ENCODE measurements around the gene RPL13.

RPL13 gene

DNA sequence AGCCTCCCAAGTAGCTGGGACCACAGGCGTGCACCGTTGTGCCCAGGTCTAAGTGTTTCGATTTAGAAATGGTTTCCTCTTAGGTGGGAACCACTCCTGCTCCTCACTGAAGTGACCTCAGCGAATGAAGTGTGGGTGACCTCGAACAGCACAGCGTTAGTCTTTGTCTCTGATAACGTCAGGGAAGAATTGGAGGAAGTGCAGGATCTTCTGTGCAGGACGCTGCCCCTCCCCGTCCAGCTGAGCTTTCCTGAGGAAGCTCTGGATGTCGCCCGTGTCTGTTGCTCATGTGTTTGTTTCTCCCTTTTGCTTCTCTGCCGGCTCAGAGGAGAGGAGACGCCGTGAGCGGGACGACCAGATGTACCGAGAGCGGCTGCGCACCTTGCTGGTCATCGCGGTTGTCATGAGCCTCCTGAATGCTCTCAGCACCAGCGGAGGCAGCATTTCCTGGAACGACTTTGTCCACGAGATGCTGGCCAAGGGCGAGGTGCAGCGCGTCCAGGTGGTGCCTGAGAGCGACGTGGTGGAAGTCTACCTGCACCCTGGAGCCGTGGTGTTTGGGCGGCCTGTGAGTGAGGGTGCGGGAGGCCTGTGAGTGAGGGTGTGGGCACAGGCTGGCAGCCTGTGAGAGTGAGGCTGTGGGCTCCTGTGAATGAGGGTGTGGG, 36.7 kb upstream of the RPL13 start:
- TF ChIP-seq, protein P1, sequence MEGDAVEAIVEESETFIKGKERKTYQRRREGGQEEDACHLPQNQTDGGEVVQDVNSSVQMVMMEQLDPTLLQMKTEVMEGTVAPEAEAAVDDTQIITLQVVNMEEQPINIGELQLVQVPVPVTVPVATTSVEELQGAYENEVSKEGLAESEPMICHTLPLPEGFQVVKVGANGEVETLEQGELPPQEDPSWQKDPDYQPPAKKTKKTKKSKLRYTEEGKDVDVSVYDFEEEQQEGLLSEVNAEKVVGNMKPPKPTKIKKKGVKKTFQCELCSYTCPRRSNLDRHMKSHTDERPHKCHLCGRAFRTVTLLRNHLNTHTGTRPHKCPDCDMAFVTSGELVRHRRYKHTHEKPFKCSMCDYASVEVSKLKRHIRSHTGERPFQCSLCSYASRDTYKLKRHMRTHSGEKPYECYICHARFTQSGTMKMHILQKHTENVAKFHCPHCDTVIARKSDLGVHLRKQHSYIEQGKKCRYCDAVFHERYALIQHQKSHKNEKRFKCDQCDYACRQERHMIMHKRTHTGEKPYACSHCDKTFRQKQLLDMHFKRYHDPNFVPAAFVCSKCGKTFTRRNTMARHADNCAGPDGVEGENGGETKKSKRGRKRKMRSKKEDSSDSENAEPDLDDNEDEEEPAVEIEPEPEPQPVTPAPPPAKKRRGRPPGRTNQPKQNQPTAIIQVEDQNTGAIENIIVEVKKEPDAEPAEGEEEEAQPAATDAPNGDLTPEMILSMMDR (IDR thresholded peaks at IDR 0.05; ENCODE audit: insufficient read depth, low read length, missing control alignments), result no peak
- H3K4me3 ChIP-seq (ENCODE audit: low read depth, low read length), result no peak overlapping the region
- ChIA-PET CTCF (no interaction called here), POLR2A (no interaction called here)
- DNase-seq (ENCODE audit: low read depth, low spot score), result no peak

DNA sequence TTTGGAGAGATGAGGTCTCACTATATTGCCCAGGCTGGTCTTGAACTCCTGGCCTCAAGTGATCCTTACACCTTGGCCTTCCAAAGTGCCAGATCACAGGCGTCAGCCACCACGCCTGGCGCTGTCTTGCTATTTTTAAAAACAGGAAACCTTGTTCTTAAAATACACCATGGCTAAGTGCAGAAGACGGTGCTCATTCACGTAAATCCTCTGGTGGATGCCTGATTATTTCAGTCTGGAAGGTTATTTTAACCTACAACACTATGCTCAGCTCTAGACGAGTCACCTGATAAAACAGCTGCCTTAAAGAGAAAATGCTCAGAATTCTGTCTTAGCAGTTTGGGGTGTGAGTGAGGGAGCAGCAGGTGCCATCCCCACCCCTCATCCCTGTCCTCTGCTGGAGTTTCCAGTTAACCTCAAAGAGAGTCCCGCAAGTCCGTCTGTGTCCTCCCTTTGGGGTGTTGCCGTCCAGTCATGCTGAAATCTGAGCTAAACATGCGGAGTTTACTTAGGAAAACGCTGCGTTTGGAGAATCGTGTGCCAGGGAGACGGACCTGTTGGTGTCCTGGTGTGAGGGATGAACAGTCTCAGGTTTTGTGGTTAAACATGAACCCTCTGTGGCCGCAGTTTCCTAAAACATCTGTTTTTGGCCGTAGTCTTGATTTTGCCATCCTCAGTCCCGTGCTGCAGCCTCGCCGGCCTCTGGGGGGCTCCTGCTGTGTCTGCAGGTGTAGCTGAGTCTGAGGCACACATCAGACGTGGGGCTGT, 35.2 kb upstream of the RPL13 start:
- no peak for DNase-seq (ENCODE audit: low read depth, low spot score)
- POLR2A ChIA-PET, result no interaction called here
- CTCF ChIA-PET, result interaction anchor here (0.6 to 2.0 kb wide), 4 partner anchors 9 to 140 kb away, joined by 3 to 6 read pairs (median 4); no protein-coding TSS in a partner anchor
- TF ChIP-seq, protein P1 (IDR thresholded peaks at IDR 0.05; ENCODE audit: insufficient read depth, low read length, missing control alignments), result no peak
- H3K4me3 ChIP-seq (ENCODE audit: low read depth, low read length), result no peak overlapping the region

DNA sequence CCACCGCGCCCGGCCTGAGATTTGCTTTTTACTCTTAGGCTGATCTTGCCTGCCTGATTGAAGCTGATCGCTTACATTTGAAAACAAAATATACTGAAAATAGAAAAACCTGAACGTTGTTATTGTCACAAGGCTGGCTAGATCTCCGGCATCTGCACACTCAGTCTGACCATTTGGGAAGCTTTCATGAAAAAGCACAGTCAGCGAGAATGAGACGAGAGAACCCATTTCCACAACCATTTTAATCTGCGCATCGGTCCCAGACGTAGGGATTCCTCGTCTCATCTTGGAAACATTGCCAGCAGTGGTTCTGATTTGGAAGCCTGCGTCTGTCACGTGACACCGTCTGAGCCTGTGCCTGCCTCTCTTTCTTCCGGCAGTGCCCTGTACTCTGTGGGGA, 31.4 kb upstream of the RPL13 start:
- POLR2A ChIA-PET, result no interaction called here
- TF ChIP-seq, protein P1 (IDR thresholded peaks at IDR 0.05; ENCODE audit: insufficient read depth, low read length, missing control alignments), result no peak
- DNase-seq (ENCODE audit: low read depth, low spot score), result no peak
- CTCF ChIA-PET, result interaction anchor here (1.8 kb wide), 1 partner anchor 13 kb away, joined by 5 read pairs; no protein-coding TSS in a partner anchor
- no peak overlapping the region for H3K4me3 ChIP-seq (ENCODE audit: low read depth, low read length)

DNA sequence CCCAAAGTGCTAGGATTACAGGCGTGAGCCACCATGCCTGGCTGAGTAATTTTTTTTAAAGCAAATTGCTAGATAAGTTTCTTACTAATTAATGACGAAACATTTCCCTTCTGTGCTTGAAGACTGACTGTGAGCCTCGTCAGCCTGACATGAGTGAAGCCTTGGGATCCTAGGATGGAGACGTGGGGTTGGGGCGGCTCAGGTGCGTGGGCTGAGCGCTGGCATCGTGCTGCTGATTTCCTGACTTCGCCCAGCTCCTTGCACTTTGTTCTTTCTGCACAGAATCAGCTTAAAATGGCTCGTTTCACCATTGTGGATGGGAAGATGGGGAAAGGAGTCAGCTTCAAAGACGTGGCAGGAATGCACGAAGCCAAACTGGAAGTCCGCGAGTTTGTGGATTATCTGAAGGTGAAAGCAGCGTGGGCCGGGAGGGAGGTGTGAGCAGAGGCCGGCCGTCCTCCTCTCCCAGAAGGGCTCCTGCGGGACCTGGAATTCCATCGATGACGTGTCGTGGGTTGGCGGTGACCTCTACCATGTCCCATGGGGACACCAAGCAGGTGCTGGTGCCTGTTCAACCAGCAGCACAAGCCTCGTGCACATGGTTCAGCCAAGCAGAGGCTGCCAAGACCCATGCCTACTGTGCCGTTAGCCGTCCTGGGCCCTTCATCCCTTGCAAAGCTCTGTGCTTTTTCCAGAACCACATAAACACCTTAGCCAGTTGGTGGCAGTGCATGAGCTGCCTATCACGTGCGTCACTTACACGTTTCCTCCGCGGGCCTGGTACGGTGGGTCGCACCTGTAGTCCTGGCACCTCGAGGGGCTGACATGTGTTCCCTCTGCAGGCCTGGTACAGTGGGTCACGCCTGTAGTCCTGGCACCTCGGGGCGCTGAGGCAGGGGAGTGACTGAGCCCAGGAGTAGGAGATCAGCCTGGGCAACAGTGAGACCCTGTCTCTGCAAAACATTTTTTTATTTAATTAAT, 29.8 kb upstream of the RPL13 start:
- TF ChIP-seq, protein P1 (IDR thresholded peaks at IDR 0.05; ENCODE audit: insufficient read depth, low read length, missing control alignments), result no peak
- H3K4me3 ChIP-seq (ENCODE audit: low read depth, low read length), result no peak overlapping the region
- POLR2A ChIA-PET, result no interaction called here
- no peak for DNase-seq (ENCODE audit: low read depth, low spot score)
- CTCF ChIA-PET, result interaction anchor here (1.8 kb wide), 1 partner anchor 14 kb away, joined by 5 read pairs; no protein-coding TSS in a partner anchor

DNA sequence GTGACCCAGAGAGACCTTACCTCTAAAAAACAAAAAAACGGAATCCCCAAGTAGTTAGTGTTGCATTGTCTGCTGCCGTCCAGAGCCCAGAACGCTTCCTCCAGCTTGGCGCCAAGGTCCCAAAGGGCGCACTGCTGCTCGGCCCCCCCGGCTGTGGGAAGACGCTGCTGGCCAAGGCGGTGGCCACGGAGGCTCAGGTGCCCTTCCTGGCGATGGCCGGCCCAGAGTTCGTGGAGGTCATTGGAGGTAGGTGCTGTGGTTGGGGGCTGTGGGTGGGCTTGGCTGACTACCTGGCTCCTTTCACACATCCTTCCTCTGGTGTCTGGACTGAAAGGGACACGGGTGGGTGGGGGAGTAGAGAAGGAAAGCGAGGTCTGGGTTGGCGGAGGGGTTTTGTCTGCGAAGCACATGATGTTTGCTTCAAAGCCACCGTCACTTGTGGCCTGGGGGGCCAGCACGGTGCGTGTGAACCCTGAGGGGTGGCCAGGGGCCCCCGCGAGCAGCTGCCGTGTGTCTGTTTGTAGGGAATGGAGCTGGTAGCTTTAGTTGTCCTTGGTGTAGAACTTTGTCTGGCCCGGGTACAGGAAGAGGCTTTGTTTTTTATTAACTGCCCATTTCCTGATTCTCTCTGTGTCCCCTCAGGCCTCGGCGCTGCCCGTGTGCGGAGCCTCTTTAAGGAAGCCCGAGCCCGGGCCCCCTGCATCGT, 28.5 kb upstream of the RPL13 start:
- CTCF ChIA-PET, result no interaction called here
- TF ChIP-seq, protein P1 (IDR thresholded peaks at IDR 0.05; ENCODE audit: insufficient read depth, low read length, missing control alignments), result no peak

More for the DNA sequence above, 28.5 kb upstream of the RPL13 start:
- no peak for DNase-seq (ENCODE audit: low read depth, low spot score)
- POLR2A ChIA-PET, result no interaction called here
- H3K4me3 ChIP-seq (ENCODE audit: low read depth, low read length), result no peak overlapping the region
